SH-SY5Y (cell line): ENCODE data around the gene SNRPD3.

Source experiments
- GATA2 ChIP-seq: IDR thresholded peaks from 2 replicates; pipeline ENCODE4 v1.6.1; 2011; ENCODE audit warnings: mild to moderate bottlenecking, low read depth, low read length
- GATA3 ChIP-seq: IDR thresholded peaks from 2 replicates; pipeline ENCODE4 v1.6.1; 2011; ENCODE audit warnings: low read depth, mild to moderate bottlenecking, low read length, moderate library complexity

SNRPD3 gene

GRCh38 chr22:24555165-24556039, at the start of gene SNRPD3:
TSS of gene SNRPD3 (plus strand) at chr22:24555999. CDS start at chr22:24557675, 1,676 bp downstream.
- TF ChIP-seq GATA2 (no peak), GATA3 (no peak)

GRCh38 chr22:24506802-24507438, 48.9 kb upstream of the SNRPD3 start:
- TF ChIP-seq GATA2 (no peak), GATA3 (no peak)

- TF ChIP-seq GATA3 (no peak), GATA2 (no peak)
Observed at GRCh38 chr22:24507716-24508115, 48.1 kb upstream of the SNRPD3 start.

- no peak for TF ChIP-seq GATA2
- no peak for TF ChIP-seq GATA3
Observed at GRCh38 chr22:24510637-24511625, 44.9 kb upstream of the SNRPD3 start.

GRCh38 chr22:24512043-24512442, 43.8 kb upstream of the SNRPD3 start:
- no peak for TF ChIP-seq GATA2
- no peak for TF ChIP-seq GATA3

- TF ChIP-seq GATA2 (no peak), GATA3 (no peak)
Observed at GRCh38 chr22:24513378-24514240, 42.2 kb upstream of the SNRPD3 start.

- TF ChIP-seq GATA3 (no peak), GATA2 (no peak)
Observed at GRCh38 chr22:24514241-24515026, 41.4 kb upstream of the SNRPD3 start.

GRCh38 chr22:24515027-24515338, 40.8 kb upstream of the SNRPD3 start:
- TF ChIP-seq GATA2, result no peak
- no peak for TF ChIP-seq GATA3

GRCh38 chr22:24516301-24516737, 39.5 kb upstream of the SNRPD3 start:
- TF ChIP-seq GATA3 (no peak), GATA2 (no peak)

- TF ChIP-seq GATA2 (no peak), GATA3 (no peak)
Observed at GRCh38 chr22:24517446-24517845, 38.4 kb upstream of the SNRPD3 start.

GRCh38 chr22:24518228-24518627, 37.6 kb upstream of the SNRPD3 start:
- TF ChIP-seq GATA2 (no peak), GATA3 (no peak)

- TF ChIP-seq GATA3, result no peak
- TF ChIP-seq GATA2, result no peak
Observed at GRCh38 chr22:24518771-24519485, 36.9 kb upstream of the SNRPD3 start.

- TF ChIP-seq GATA2 (no peak), GATA3 (no peak)
Observed at GRCh38 chr22:24519496-24519895, 36.3 kb upstream of the SNRPD3 start.
